Tibial artery (tissue), 4 donors: ENCODE results near the gene COL7A1.

ENCODE experiments used
- DNase-seq, 2 donors: peaks; one replicate each; pipeline ENCODE4 v3.0.0-alpha.2; 2019
- H3K27ac ChIP-seq, 2 donors: fragments of 200-600 bp; sonication (generic) in 1 of 2; 1 replicate in 1 of 2; 2 replicates in 1 of 2; pipeline ENCODE4 v1.5.1; 2018 to 2019; ENCODE audit warnings: mild to moderate bottlenecking in 1 of 2
- H3K27me3 ChIP-seq, 2 donors: fragments of 200-600 bp; sonication (generic) in 1 of 2; one replicate each; pipeline versions ENCODE4 v1.5.1 to v1.6.0; 2016 to 2019
- H3K36me3 ChIP-seq, 3 donors: fragments of 200-600 bp; sonication (generic) in 2 of 3; one replicate each; pipeline ENCODE4 v1.5.1; 2016 to 2019; ENCODE audit warnings: mild to moderate bottlenecking in 2 of 3
- H3K4me1 ChIP-seq, 4 donors: fragments of 200-600 bp; sonication (generic) in 2 of 4; 1 replicate in 3 of 4; 2 replicates in 1 of 4; pipeline ENCODE4 v1.5.1; 2016 to 2019
- H3K4me3 ChIP-seq, 2 donors: fragments of 200-600 bp; sonication (generic) in 1 of 2; 1 replicate in 1 of 2; 2 replicates in 1 of 2; pipeline ENCODE4 v1.5.1; 2018 to 2019; ENCODE audit warnings: mild to moderate bottlenecking in 2 of 2
- H3K9me3 ChIP-seq, 3 donors: fragments of 200-600 bp; sonication (generic) in 1 of 3; one replicate each; pipeline ENCODE4 v1.5.1; 2016 to 2019
- CTCF ChIP-seq, 2 experiments: fragments of 200-600 bp in 1 of 2; fragments of 450-650 bp in 1 of 2; IDR thresholded peaks; one replicate each; pipeline ENCODE4 v1.5.1; 2017 to 2019; ENCODE audit warnings: antibody characterized with exemption in 2 of 2, mild to moderate bottlenecking in 1 of 2, moderate library complexity in 1 of 2
- intact Hi-C: fragments of 100-400 bp; cut with DNase I; formaldehyde crosslinking; loops from one replicate; pipeline ENCODE4 v1.15.0; 2023; ENCODE audit warnings: low total_unique reads

COL7A1 gene

GRCh38 chr3:48601622-48601994, 6.5 kb upstream of the COL7A1 start:
- no peak for TF ChIP-seq CTCF (IDR thresholded peaks at IDR 0.05)
- no peak overlapping the region for H3K4me3 ChIP-seq
- H3K27me3 ChIP-seq = no peaks in the 10 kb centered on the region
- H3K27ac ChIP-seq = peak overlapping the region; percentile 84 to 90
- DNase-seq = no peak
- H3K4me1 ChIP-seq = peaks cover 7 to 47% (median 41%) of the 10 kb centered on the region in 4 donors
- peaks cover 72 to 76% (median 75%) of the 10 kb centered on the region in 3 donors for H3K36me3 ChIP-seq
- no peaks in the 10 kb centered on the region for H3K9me3 ChIP-seq
- intact Hi-C loops = no loop called here

DNA sequence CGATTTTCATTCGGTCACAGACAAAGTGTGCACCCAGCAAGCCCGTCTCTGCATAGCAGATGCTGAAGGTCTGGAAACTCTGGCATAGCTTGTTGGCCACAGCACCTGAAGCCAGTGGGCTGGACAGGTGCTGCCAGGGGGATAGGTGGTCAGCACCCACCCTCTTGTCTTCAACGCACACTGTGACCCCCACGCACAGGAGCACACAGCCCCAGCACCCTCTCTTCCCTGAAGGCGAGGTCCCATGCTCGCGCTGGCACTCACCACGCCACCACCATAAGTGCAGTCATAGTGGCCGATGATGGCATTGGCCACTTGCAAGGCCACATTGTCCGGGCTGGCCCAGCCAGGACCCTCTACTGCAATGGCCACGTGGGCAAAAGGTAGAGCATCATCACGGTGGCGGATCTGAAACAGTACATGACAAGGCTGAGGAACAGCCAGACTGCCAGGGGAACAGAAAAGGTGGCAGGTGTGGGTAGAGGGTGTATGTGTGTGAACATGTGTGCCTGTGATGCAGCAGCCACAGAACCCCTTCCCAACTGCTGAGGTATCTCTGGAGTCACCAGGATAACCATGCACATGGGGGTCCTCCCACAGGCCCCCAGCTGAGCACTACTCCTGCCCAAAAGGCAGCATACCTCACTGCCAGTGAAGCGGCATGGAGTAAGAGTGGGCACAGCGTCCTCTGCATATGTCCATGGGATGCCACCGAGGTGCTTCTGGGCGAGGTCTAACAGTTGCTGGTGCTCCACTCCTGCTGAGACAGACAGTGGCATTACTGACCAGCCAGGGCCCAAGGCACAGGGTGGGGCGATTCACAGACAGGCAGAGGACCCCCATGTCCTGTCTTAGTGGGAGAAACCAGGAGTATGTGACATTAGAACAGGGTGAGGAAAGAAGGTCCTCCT, 5.8 kb upstream of the COL7A1 start:
- intact Hi-C loops = no loop called here
- Histone ChIP-seq H3K4me1 (peaks cover 7 to 53% (median 47%) of the 10 kb centered on the region in 4 donors), H3K27me3 (no peaks in the 10 kb centered on the region), H3K9me3 (no peaks in the 10 kb centered on the region), H3K4me3 (no peak overlapping the region), H3K27ac (peak overlapping the region; percentile 84 to 90), H3K36me3 (peaks cover 71 to 75% (median 71%) of the 10 kb centered on the region in 3 donors)
- no peak for TF ChIP-seq CTCF (IDR thresholded peaks at IDR 0.05)
- no peak for DNase-seq

DNA sequence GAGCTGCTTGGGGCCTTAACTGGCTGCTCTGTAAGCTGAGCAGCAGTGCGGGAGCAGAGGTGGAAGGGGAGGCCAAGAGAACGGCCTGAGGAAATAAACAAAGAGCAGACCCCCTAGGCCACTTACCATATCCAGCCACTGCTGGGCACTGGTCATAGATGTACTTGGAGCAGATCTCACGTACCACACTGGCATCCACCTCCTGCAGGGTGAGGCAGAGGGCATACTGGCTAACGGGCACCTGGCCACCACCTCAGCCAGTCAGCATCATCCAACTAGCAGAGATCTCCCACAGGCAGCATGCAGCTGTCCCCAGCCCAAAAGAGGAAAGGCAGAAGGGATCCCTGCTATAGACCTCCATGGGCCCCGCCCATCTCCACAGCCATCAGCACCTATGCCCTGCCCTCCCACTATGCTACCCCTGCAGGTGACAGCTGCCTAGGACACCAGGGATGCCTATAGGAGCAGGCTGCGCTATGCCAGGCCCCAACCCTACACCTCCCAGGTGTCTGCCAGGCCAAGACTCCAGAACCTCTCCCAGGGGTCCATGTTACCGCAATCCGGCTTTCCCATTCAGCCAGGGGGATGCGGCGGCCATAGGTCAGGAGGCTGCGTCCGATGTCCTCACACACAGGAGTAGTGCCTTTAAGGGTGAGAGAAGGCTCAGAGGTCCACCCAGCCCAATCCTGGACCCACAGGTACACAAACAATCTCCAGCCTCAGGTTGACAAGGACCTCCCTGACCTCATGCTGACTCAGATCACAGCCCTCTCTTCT, 4.6 kb upstream of the COL7A1 start:
- intact Hi-C loops = no loop called here
- peaks cover 7 to 66% (median 60%) of the 10 kb centered on the region in 4 donors for H3K4me1 ChIP-seq
- no peak for TF ChIP-seq CTCF (IDR thresholded peaks at IDR 0.05)

GRCh38 chr3:48599077-48599501, 4.0 kb upstream of the COL7A1 start:
- peak overlapping the region; percentile 84 to 90 for H3K27ac ChIP-seq
- H3K27me3 ChIP-seq = peaks cover 0 to 2% of the 10 kb centered on the region in 2 donors
- H3K4me3 ChIP-seq = no peak overlapping the region
- peaks cover 52 to 56% (median 52%) of the 10 kb centered on the region in 3 donors for H3K36me3 ChIP-seq
- no peak for DNase-seq
- no peaks in the 10 kb centered on the region for H3K9me3 ChIP-seq
- intact Hi-C loops = no loop called here
- H3K4me1 ChIP-seq = peaks cover 7 to 72% (median 65%) of the 10 kb centered on the region in 4 donors
- TF ChIP-seq CTCF (IDR thresholded peaks at IDR 0.05) = no peak

More for the DNA sequence above, 4.6 kb upstream of the COL7A1 start:
- no peaks in the 10 kb centered on the region for H3K9me3 ChIP-seq
- peak overlapping the region; percentile 84 to 90 for H3K27ac ChIP-seq
- no peaks in the 10 kb centered on the region for H3K27me3 ChIP-seq
- peaks cover 58 to 62% (median 59%) of the 10 kb centered on the region in 3 donors for H3K36me3 ChIP-seq
- no peak for DNase-seq
- H3K4me3 ChIP-seq = no peak overlapping the region

DNA sequence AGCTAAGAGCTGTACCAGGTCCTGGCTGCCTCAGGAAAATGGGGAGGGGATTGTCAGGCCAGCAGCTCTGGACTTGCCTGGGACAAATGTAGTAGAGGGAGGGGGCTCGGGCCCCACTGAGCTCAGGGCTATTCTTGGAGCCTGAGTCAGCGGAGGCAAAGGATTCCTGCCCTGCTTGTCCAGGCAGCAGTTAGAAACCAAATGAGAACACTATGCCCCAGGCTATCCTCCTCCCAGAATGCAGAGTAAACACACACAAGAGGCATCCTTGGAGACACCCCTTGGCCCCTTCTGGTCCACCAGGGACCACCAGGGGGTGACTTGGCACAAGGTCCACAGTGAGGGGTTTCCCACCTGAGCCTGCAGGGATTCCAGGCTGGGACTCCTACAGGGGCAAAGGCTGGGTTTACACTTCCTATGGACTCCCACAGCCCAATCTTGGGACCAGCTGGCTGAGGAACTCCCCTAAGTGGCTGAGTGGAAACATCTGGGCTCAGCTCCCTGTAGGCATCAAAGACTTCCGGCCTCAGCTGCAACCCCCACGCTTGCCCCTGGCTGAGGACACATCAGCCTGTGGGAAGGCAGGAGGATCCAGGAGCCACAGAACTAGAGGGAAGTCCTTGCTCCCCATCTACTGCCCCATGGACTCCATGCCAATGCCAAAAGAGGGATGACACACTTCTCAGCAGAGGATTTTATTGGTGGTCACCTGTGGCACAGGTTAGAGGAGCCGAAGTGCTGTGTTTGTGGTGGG, 3.4 kb upstream of the COL7A1 start:
- Histone ChIP-seq H3K27ac (peak overlapping the region; percentile 84 to 90), H3K4me1 (peaks cover 7 to 72% (median 65%) of the 10 kb centered on the region in 4 donors), H3K4me3 (no peak overlapping the region), H3K9me3 (no peaks in the 10 kb centered on the region), H3K27me3 (peaks cover 0 to 6% of the 10 kb centered on the region in 2 donors), H3K36me3 (peaks cover 46 to 50% (median 47%) of the 10 kb centered on the region in 3 donors)
- intact Hi-C loops = no loop called here
- TF ChIP-seq CTCF (IDR thresholded peaks at IDR 0.05) = no peak
- DNase-seq = peak; percentile 65 to 93
